ENCODE measurements around the gene GAN. TPM values are rescaled to one million over a fixed set of nuclear protein-coding genes. Genes with fewer than 3 reads are reported as not detected.
A peak's percentile ranks its signal among the peaks of the same experiment; 100 is the strongest.
"Not testable (repeated sequence)": the region's sequence is repeated elsewhere in the genome, so short reads cannot be mapped to it uniquely, and the experiment has no call there.

GAN gene
- polyA plus RNA-seq, 3 donors, result 2.5 to 3.5 (median 2.6) TPM

DNA sequence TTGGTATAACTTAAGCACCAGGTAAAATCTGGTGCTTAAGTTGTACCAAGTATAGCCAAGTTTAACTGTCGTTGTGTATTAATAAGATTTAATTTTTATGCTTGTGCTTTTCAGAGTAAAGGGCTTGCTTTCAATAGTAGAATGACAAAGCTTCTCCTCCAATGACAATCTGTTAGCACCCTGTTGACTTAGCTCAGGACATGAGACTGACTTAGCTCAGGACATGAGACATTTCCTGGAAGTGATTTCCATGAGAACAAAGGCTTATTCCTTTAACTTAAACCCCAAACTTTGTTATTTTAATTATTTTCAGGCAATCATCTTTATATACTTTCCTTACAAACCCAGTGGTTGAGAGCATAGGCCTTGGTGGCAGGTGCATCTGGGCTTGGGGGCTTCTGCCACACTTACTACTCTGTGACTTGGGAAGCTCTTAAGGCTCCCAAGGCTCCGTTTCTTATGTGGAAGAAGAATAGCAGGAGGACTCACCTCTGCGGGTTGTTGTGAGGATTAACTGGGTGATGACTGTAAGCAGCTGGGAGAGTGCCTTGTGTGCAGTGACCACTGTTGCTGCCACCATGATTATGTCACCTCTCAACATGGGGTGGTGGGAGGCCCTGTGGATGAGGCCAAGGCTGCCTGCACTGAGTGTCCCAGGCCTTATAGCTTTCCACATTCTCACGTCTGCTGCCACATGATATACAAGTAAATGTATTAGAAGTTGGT is 70.4 kb downstream of the GAN start:
- no peak for DNase-seq (ENCODE audit: extremely low read depth in 1 of 11, low read depth in 9 of 11, low spot score in 4 of 11)

DNA sequence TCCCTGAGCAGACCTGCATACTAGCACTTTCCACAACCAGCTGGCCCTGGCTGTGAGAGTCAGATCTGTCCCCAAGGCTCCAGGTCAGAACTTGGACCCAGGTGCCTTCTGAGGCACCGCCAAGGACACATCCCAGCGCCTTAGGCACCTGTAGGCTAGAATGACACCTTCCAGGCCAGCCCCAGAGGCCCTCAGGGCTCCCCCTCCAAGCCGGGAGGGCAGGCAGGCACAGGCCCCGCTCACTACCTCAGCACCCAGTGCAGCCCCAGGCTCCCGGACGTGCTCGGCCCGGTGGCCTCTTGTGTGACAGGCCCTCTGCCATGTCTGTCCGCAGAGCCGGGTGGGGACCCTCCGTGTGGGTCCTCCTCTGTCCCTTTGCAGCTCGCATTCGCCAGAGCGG is 73.6 kb downstream of the GAN start:
- no peak for DNase-seq (ENCODE audit: extremely low read depth in 1 of 11, low read depth in 9 of 11, low spot score in 4 of 11)

DNA sequence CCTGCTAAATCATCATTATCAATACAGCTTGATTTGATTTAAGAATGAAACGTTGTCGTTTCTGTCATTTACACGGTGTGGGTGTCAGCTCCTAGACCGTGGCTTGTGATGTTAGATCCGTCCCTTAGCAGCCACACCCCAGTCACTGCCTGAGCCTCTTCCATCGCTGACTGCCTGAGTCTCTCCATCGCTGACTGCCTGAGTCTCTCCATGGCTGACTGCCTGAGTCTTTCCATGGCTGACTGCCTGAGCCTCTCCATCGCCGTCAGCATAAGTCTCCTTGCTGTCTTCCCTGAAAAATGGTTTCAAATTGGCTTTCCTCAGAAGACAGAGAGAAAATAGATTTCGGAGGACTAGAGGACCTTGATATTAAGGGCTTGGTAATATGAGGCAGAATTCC is 76.1 kb downstream of the GAN start:
- DNase-seq (ENCODE audit: extremely low read depth in 1 of 11, low read depth in 9 of 11, low spot score in 4 of 11), result no peak

DNA sequence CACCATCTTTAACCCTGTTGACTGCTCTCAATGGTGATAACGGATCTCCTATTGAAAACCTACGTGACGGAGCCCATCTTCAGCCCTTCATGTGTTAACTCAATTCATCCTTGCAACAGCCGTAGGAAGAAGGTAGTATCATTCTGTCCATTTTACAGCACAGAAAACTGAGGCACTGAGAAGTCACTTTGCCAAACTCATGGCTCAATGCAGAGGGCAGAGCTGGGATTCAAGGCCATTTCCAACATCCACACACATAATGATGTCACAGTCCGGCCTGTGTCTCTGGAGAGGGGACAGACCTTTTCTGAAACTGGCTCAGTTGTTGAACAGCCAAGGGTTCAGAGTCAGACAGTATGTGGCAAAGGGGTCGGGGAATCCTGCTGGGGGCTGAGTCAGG is 77.2 kb downstream of the GAN start:
- DNase-seq (ENCODE audit: extremely low read depth in 1 of 11, low read depth in 9 of 11, low spot score in 4 of 11), result no peak

DNA sequence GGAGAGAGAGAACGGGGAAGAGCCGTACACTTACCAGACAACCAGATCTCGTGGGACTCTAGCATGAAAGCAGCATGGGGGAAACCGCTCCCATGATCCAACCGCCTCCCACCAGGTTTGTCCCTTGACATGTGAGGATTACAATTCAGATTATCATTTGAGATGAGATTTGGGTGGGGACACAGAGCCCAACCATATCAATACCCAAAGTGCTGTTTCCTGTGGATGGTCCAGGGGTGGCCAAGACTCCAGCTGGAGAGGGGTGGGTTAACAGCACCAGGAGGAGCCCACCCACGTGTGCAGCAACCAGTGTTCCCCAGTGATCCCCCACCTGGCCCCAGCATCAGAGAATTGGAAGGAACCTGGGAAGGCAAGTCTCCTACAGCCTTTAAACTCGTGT is 79.7 kb downstream of the GAN start:
- no peak for DNase-seq (ENCODE audit: extremely low read depth in 1 of 11, low read depth in 9 of 11, low spot score in 4 of 11)

DNA sequence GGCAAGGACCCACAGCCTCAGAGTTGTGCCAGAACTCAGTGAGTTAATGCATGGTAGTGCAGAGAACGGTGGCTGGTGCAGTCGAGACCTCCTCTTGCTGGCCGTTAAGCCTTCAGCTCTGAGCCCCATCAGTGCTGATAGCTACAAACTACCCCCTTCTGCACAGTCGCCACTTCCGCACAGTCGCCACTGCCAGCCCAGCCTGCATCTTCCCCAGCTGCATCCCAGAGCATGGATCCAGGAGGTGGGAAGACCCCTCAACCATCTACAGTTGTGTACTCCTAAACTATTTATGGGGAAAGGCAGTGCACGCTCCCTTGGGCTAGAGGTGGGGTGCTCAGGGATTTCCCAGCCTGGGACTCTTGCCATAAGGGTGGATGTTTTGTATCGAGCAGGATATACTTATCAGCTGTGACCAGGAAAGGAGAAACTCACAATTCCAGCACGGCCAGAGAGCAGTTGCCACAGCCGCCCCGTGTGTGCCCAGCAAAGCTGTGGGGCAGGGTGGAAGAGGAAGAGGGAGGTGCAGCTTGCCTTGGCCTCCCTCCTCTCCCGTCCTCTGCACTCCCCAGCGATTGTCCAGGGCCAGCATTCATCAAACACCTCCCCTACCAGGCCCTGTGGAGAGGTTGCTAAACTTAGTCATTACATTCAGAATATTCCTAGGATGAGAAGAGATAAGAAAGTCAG is 80.3 kb downstream of the GAN start:
- DNase-seq (ENCODE audit: extremely low read depth in 1 of 11, low read depth in 9 of 11, low spot score in 4 of 11), result no peak

DNA sequence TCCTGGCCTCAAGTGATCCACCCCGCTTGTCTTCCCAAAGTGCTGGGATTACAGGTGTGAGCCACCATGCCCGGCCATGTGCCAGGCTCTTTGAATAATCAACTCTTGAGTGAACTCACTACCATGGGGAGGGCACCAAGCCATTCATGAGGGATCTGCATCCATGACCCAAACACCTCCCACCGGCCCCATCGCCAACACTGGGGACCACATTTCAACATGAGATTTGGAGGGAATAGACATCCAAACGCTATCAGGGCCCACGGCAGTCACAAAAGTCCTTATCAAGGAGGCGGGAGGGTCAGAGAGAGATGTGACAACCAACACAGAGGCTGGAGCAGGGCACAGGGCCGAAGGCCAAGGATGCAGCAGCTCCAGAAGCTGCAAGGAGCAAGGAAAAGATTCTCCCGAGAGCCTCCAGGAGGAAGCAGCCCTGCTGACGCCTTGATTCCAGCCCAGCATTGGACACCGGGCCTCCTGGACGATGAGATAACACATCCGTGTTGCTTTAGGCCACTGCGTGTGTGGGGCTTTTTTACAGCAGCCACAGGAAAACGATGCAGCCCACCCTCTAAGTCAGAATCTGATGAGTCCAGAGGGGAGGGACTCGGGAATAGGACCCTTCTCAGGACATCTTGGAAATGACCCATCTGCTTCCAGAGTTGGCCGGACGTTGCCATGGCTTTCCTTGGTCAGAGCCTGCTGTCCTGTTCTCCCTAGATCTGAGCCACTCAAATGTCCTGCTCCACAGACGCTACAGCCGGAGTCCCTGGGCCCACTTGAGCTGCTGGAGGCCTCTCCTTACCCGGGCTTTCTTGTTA is 82.5 kb downstream of the GAN start:
- DNase-seq (ENCODE audit: extremely low read depth in 1 of 11, low read depth in 9 of 11, low spot score in 4 of 11), result no peak

DNA sequence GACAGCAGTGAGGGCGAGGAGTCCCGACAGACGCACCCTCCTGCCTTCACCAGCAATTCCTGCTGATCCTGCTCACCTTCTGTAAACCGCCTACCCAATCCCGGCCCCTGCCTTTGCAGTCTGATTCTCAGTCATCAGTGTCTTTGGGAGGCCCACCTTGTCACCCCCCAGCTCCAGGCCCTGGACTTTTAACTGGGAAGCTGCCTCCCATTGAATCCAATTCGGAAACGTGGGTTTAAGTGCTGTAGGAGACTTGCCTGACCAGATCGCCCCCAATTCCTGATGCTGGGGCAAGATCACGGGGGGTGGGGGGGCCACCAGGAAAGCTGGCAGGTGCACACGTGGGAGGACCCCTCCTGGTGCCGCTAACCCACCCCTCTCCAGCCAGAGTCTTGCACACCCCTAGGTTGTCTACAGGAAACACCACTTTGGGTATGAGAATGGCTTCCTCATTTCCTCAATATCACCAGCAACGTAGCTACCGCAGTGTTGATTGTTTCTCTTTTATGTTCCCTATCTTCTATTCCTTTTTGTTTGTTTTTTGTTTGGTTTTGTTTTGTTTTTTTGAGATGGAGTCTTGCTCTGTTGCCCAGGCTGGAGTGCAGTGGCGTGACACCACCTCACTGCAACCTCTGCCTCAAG is 83.2 kb downstream of the GAN start:
- DNase-seq (ENCODE audit: extremely low read depth in 1 of 11, low read depth in 9 of 11, low spot score in 4 of 11), result no peak

DNA sequence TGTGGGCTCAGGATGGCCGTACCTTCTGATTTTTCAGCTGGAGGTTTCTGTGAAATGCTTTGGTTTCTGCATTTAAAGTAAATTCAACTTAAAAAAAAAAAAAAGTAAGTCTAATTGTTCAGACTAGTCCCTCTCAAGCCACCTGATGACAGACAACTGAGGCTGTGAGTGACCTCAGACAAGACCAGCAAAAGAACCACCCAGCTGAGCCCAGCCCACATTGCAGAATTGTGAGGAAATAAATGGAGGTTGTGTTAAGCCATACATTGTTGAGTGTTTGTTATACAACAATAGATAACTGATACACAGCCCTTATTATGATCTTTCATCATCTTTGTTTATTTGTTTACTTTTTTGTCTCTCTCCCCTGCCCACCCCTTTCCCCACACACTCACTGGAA is 85.1 kb downstream of the GAN start:
- no peak for DNase-seq (ENCODE audit: extremely low read depth in 1 of 11, low read depth in 9 of 11, low spot score in 4 of 11)

DNA sequence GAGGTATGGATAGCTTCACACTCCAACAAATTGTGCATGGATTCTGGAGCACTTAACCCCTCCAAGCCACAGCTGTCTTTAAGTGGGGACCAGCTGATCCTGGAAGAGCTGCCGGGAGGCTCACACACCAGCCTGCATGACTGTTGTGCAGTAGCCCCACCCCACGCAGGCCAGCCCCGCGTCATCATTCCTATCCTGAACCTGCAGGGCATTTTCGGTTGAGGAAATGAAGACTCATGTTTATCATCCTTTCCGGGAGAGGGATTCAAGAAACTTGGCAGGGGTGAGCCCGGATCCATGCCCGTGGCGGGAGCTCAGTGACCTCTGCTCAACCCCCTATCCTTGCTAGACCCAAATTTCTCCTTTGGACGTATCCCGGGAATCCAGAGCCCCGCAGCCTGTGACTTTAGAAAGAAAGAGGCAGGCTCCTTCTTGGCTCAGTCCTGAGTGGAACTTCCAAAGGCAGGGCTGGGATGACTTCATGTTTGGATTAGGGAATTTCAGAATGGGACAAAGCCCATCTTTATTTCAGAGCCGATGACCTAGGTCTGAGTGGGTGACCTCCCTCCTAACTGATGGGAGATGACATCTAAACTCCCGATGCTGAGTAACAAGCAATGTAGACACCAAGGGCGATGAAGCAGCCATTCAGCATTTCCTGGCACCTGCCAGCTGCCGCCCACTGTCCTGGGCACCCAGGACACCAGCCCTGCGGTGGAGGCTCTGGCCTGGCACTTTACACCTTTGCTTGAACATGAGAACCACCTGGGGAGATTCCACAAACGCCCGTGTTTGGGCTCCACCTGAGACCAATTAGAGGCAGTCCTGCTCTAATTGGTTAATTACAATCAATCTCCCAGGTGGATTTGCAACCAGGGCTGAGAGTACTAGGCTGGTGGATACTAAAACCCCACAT is 86.5 kb downstream of the GAN start:
- no peak for DNase-seq (ENCODE audit: extremely low read depth in 1 of 11, low read depth in 9 of 11, low spot score in 4 of 11)

DNA sequence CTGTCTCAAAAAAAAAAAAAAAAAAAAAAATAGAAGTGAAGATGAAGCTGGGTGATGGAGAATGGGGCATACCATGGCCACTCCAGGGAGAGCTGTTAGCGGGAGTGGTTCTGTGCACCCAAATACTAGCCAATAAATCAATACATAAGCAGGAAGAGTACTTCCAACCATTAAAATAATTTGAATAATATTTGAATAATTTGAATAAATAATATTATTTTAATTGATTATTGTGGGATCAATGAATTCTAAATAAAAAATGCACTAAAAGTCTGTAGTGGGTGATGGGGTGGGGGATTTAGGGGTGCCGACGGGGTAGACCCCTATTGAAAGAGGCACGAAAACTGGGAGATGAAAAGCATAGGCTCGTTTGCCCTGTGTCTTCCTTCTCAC is 88.4 kb downstream of the GAN start:
- no peak for DNase-seq (ENCODE audit: extremely low read depth in 1 of 11, low read depth in 9 of 11, low spot score in 4 of 11)

DNA sequence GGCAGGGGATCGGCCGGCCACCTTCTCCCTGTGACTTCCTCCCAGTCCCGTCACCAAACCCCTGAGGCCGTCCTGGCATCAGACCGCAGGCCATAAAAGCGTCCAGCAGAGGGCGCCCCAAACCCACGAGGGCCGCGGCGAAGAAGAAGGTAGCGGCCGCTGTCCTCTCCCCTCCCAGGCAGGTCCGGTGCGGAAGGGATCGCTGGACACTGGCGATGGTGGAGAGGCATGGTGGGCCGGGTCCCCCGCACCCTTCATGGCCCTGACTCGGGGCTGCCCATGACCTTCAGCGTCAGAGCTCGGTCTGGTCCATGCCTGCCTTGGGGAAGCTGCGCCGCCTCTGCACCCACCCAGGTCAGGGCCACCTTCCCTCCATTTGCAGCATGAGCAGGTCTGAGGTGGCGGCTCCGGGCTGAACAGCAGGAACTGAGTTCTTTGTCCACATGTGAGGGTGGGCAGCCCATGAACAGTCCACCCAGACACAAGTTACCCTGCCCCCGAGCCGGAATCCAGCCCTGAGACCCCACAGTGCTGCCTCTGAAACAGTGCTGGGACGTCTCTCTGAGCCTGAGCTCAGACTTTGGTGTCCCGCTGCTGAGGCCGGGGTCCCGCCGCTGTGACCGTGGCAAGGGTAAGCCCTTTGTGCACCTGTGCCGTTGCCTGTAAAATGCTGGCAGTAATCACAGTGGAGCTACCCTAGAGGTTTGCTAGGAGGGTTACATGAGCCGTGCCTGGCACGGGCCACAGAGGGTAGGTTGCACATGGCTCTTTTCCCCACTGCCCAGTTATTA is 89.0 kb downstream of the GAN start:
- DNase-seq (ENCODE audit: extremely low read depth in 1 of 11, low read depth in 9 of 11, low spot score in 4 of 11), result peak; percentile 50 to 81 (median 72)

DNA sequence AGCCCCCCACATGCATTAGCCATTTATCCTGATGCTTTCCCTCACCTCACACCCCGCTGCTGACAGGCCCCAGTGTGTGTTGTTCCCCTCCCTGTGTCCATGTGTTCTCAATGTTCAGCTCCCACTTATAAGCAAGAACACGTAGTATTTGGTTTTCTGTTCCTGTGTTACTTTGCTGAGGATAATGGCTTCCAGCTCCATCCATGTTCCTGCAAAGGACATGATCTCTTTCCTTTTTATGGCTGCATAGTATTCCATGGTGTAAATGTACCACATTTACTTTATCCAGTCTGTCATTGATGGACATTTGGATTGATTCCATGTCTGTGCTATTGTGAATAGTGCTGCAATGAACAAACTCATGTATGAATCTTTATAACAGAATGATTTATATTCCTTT is 90.2 kb downstream of the GAN start:
- DNase-seq (ENCODE audit: extremely low read depth in 1 of 11, low read depth in 9 of 11, low spot score in 4 of 11), result not testable (repeated sequence)

DNA sequence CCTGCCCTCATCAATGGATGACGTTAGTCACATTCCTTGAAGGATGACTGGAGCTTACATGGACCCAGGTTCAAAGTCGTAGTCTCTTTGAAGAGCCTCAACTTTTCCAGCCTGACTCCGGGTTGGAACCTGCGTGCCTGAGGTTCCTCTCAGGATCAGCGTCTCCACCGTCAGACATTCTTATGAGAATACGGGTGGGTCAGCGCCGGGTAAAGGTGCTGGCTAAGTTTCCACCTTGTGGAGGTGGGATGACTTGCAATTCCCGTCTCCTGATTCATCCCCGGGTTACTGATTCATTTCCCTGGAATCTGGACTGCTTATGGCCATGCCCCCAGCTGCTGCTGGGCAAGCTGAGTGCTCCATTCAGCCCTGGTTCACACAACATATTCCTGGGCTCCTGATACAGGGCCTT is 90.9 kb downstream of the GAN start:
- peak in 2 of 11 donors; percentile 37 to 40 for DNase-seq (ENCODE audit: extremely low read depth in 1 of 11, low read depth in 9 of 11, low spot score in 4 of 11)

DNA sequence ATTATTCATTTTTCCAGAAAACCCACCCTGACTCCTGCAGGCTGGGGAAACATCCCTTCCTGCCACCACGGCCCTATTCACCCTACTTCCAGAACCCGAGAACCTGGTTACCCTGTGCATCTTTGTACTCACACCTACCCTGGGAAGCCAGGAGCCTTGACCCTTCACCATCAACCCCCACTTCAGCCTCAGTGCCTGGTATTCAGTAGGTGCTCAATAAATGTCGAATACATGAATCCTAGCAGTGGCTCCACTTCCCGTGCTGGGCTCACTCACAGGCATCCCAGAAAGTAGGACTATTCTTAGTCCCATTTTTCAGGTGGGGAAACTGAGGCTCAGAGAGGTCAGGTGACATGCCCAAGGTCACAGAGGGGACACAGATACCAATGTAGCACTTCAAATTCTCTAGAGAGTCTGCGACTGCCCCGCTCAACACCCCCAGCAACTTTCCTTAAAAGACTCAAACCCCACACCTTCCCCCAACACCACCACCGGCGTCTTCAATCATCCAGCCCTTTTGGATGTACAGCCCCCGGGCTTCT is 93.7 kb downstream of the GAN start:
- DNase-seq (ENCODE audit: extremely low read depth in 1 of 11, low read depth in 9 of 11, low spot score in 4 of 11), result no peak

DNA sequence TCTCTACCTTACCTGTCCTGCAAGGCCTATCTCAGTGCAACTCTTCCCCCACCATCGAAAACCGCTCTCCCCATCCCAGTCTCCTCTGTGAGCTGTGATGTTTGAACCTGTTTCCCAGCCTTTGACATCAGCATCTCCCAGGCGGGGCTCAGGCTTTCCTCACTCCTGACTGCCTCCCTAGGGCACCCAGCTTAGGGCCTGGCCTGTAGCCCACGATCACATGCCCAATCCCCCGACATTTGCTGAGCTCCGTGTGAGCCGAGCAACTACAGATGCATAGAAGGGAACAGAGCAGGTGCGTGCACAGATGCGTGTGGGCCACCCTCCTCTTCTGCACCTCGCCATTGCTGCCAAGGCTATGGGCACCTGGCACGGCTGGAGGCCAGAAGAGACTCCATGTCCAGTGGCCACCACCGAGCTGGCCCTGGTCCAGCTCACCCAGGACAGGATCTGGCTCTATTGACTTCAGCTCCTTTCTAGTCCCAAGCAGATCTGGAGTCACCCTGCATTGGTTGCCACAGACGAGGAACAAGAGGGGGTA is 94.3 kb downstream of the GAN start:
- DNase-seq (ENCODE audit: extremely low read depth in 1 of 11, low read depth in 9 of 11, low spot score in 4 of 11), result no peak

DNA sequence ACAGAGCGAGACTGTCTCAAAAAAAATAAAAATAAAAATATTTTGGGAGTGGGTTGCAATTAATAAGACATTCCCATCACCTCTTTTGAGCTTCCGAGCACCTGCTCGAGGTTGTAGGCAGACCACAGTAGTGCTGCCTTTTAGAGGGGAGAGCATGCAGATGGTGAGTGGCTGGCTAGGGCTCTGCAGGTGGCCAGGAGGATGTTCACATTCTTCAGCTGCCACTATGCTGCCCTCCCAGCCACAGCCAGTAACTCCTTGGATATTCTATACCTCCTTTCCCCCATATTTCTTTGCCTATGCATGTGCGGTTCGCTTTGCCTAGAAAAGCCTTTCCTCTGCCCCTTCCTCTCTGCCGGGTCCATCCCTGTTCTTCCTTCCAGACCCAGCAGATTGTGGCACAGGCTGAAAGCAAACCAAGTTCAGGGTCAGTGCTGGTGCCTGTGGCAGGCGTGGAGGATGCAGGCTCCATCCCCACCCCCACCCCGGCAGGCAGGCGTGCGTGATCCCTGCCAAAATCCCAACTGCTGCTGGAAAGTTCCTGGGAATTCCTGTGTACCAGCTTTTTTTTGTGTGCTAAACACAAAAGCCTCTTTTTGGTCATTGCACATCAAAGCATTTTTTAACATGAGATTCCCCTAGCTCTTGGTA is 96.0 kb downstream of the GAN start:
- no peak for DNase-seq (ENCODE audit: extremely low read depth in 1 of 11, low read depth in 9 of 11, low spot score in 4 of 11)
